ENCODE measurements around the gene B3GALT5.

DNA sequence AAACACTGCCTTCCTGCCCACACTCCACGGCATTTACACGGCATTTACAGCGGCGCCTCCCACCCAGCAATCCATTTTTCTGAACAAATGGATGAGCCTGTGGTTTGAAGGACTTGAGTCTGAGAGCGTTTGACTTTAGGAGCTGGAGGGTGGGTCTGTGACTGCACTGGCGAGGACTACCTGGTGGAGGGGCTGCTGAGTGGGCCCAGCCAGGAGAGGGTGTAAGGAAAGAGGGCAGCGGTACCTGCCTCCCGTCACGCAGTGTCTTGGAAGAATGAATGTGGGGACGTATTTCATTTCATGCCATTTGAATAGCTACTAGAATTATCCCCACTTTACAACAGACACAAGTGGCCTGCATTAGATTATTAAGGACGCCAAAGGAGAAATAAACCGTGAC, 62.9 kb downstream of the B3GALT5 start:
- TF ChIP-seq, protein P1, sequence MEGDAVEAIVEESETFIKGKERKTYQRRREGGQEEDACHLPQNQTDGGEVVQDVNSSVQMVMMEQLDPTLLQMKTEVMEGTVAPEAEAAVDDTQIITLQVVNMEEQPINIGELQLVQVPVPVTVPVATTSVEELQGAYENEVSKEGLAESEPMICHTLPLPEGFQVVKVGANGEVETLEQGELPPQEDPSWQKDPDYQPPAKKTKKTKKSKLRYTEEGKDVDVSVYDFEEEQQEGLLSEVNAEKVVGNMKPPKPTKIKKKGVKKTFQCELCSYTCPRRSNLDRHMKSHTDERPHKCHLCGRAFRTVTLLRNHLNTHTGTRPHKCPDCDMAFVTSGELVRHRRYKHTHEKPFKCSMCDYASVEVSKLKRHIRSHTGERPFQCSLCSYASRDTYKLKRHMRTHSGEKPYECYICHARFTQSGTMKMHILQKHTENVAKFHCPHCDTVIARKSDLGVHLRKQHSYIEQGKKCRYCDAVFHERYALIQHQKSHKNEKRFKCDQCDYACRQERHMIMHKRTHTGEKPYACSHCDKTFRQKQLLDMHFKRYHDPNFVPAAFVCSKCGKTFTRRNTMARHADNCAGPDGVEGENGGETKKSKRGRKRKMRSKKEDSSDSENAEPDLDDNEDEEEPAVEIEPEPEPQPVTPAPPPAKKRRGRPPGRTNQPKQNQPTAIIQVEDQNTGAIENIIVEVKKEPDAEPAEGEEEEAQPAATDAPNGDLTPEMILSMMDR (IDR thresholded peaks at IDR 0.05): no peak
- TF ChIP-seq ZFX (IDR thresholded peaks at IDR 0.05; ENCODE audit: borderline replicate concordance): no peak
